Fibroblast of pulmonary artery (primary cell): Measurements from ENCODE around the gene PPP2R2C.

Source experiments
- DNase-seq: peaks from one replicate; pipeline ENCODE4 v3.0.0-alpha.2; 2010; ENCODE audit warnings: low read depth
- H3K4me3 ChIP-seq: replicated peaks from 2 replicates; pipeline ENCODE4 v1.5.1; 2011; ENCODE audit warnings: low read depth, mild to moderate bottlenecking, control low read depth, low read length, moderate library complexity
- CTCF ChIP-seq: IDR thresholded peaks from 2 replicates; pipeline ENCODE4 v1.5.1; 2011; ENCODE audit warnings: mild to moderate bottlenecking, control low read depth, low read length, inconsistent platforms; ENCODE audit errors: missing control alignments

PPP2R2C gene

GRCh38 chr4:6379767-6380745 lies 92.4 kb downstream of the PPP2R2C start:
- no peak for DNase-seq
- no peak overlapping the region for H3K4me3 ChIP-seq
- no peak for TF ChIP-seq CTCF

- no peak for DNase-seq
- no peak overlapping the region for H3K4me3 ChIP-seq
- TF ChIP-seq CTCF = no peak
Measured at GRCh38 chr4:6378493-6379445, 93.6 kb downstream of the PPP2R2C start.

- no peak for DNase-seq
- no peak for TF ChIP-seq CTCF
- no peak overlapping the region for H3K4me3 ChIP-seq
Measured at GRCh38 chr4:6377626-6378492, 94.6 kb downstream of the PPP2R2C start.

DNA sequence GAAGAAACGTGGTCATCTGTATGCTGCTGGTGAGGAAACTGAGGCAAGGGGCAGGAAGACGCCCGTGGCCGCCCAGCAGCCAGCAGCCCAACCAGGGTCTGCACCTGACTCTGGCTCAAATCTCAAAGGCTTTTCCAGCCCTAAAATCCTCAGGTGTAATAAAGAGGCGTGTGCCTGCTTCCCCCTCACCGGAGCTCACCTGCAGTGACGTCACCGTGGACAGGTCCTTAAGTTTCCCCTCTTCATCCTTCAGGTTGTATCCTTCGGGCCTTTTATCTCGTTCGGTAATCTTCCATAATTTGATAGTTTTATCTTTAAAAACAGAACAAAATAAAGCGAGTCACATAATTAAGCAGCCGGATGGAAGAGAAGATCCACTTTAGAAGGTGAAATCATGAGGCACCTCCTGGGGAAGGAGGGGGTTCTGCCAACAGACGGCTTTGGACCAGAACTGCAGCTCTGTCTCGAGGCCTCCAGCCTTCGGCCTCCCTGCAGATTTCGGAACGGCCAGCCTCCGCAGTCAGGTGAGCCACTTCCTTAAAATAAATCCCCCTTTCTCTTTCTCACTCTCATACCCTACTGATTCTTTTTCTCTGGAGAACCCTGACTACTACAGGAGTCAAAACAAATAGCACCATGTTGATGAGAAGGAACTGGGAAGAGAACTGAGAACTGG lies 96.7 kb downstream of the PPP2R2C start:
- no peak for TF ChIP-seq CTCF
- no peak for DNase-seq
- no peak overlapping the region for H3K4me3 ChIP-seq

GRCh38 chr4:6374575-6374974 lies 97.8 kb downstream of the PPP2R2C start:
- no peak for TF ChIP-seq CTCF
- no peak for DNase-seq
- no peak overlapping the region for H3K4me3 ChIP-seq
